Small intestine (tissue), 7 donors: ENCODE data around the gene MAP1B. TPM values are rescaled to one million over a fixed set of nuclear protein-coding genes. Genes with fewer than 3 reads are reported as not detected.

Source experiments
- DNase-seq, 2 donors: peaks; one replicate each; pipeline versions ENCODE4 v3.0.0 to v3.0.0-alpha.2; 2013
- FAIRE-seq: peaks from 2 replicates; lab custom pipeline; 2012; peaks lifted over from hg19 to GRCh38; lab: Jason Lieb, UNC
- H3K27ac ChIP-seq, 3 donors: one replicate each; pipeline ENCODE4 v1.5.1; 2013; ENCODE audit warnings: low read length in 2 of 3, mild to moderate bottlenecking in 2 of 3, control low read depth in 1 of 3, inconsistent platforms in 1 of 3, low read depth in 1 of 3, moderate library complexity in 1 of 3
- H3K27me3 ChIP-seq, 3 donors: one replicate each; pipeline ENCODE4 v1.6.1; 2013; ENCODE audit warnings: low read length in 3 of 3, inconsistent platforms in 1 of 3; ENCODE audit not compliant: control insufficient read depth in 3 of 3, insufficient read depth in 3 of 3
- H3K36me3 ChIP-seq, 3 donors: one replicate each; pipeline ENCODE4 v1.6.1; 2013; ENCODE audit warnings: low read length in 3 of 3, inconsistent platforms in 1 of 3, low read depth in 1 of 3, mild to moderate bottlenecking in 1 of 3, moderate library complexity in 1 of 3; ENCODE audit not compliant: control insufficient read depth in 3 of 3, insufficient read depth in 2 of 3
- H3K4me1 ChIP-seq, 3 donors: one replicate each; pipeline ENCODE4 v1.6.1; 2013; ENCODE audit warnings: low read length in 2 of 3, inconsistent platforms in 1 of 3, low read depth in 1 of 3, mild to moderate bottlenecking in 1 of 3, moderate library complexity in 1 of 3; ENCODE audit not compliant: control insufficient read depth in 3 of 3, insufficient read depth in 2 of 3
- H3K4me3 ChIP-seq, 3 donors: one replicate each; pipeline ENCODE4 v1.5.1; 2013; ENCODE audit warnings: low read length in 3 of 3, control low read depth in 1 of 3, inconsistent platforms in 1 of 3, low read depth in 1 of 3, mild to moderate bottlenecking in 1 of 3, moderate library complexity in 1 of 3
- H3K9me3 ChIP-seq, 2 donors: one replicate each; pipeline ENCODE4 v1.6.1; 2013; ENCODE audit warnings: low read depth in 1 of 2, low read length in 1 of 2; ENCODE audit not compliant: control insufficient read depth in 2 of 2, insufficient read depth in 1 of 2
- WGBS, 3 donors: extraction: QIAGEN DNeasy Blood & Tissue Kit; methylation state at CpG; one replicate each; pipeline ENCODE4 v1.1.7; 2013; 5-methylcytosine and 5-hydroxymethylcytosine counted together
- polyA plus RNA-seq, 4 donors: library from polyadenylated mRNA; stranded (reverse) in 3 of 4; unstranded in 1 of 4; fragments of 200-250 nt in 3 of 4; fragments of 120-200 nt in 1 of 4; gene quantifications; one replicate each; pipeline versions ENCODE4 v1.2.1 to v1.2.3, GENCODE V29; 2013
- donor health status: healthy with polysubstance abuse.
- donor health status: control.
- donor health status: control.
- donor health status: Bipolar disorder and iron deficiency.
- donor health status: healthy.

The MAP1B gene
- polyA plus RNA-seq, 4 donors = 0.45 to 7.4 (median 2.7) TPM

- WGBS, 3 donors = 65 to 73% (median 73%) methylated on average over 29 of the region's 29 CpGs
- Histone ChIP-seq H3K27ac (peak overlapping the region in 1 of 3 donors; percentile 28), H3K4me3 (no peak overlapping the region), H3K4me1 (no peaks in the 10 kb centered on the region), H3K27me3 (peaks cover 0 to 6% (median 0%) of the 10 kb centered on the region in 3 donors), H3K36me3 (peaks cover 0 to 8% (median 2%) of the 10 kb centered on the region in 3 donors), H3K9me3 (no peaks in the 10 kb centered on the region)
- FAIRE-seq (no peak), DNase-seq (no peak)
Observed at GRCh38 chr5:72179028-72179815, 71.9 kb downstream of the MAP1B start.

- DNase-seq = no peak
- H3K27me3 ChIP-seq = peaks cover 0 to 6% (median 0%) of the 10 kb centered on the region in 3 donors
- H3K9me3 ChIP-seq = no peaks in the 10 kb centered on the region
- no peak overlapping the region for H3K27ac ChIP-seq
- H3K4me1 ChIP-seq = no peaks in the 10 kb centered on the region
- peaks cover 0 to 8% (median 2%) of the 10 kb centered on the region in 3 donors for H3K36me3 ChIP-seq
- WGBS, 3 donors = 83 to 86% (median 85%) methylated on average over 11 of the region's 11 CpGs
- H3K4me3 ChIP-seq = no peak overlapping the region
- FAIRE-seq = no peak
Observed at GRCh38 chr5:72179816-72180440, 72.7 kb downstream of the MAP1B start.

- no peak for DNase-seq
- FAIRE-seq = no peak
- WGBS, 3 donors = 64 to 90% (median 79%) methylated on average over 4 of the region's 4 CpGs
- no peak overlapping the region for H3K27ac ChIP-seq
- no peak overlapping the region for H3K4me3 ChIP-seq
- peaks cover 0 to 6% (median 0%) of the 10 kb centered on the region in 3 donors for H3K27me3 ChIP-seq
- no peaks in the 10 kb centered on the region for H3K9me3 ChIP-seq
- H3K36me3 ChIP-seq = peaks cover 0 to 8% (median 2%) of the 10 kb centered on the region in 3 donors
- no peaks in the 10 kb centered on the region for H3K4me1 ChIP-seq
Observed at GRCh38 chr5:72180925-72181324, 73.7 kb downstream of the MAP1B start.

GRCh38 chr5:72182686-72183085, 75.4 kb downstream of the MAP1B start:
- Histone ChIP-seq H3K36me3 (peaks cover 0 to 3% (median 0%) of the 10 kb centered on the region in 3 donors), H3K27ac (no peak overlapping the region), H3K9me3 (no peaks in the 10 kb centered on the region), H3K4me1 (no peaks in the 10 kb centered on the region), H3K4me3 (no peak overlapping the region), H3K27me3 (peaks cover 0 to 6% (median 0%) of the 10 kb centered on the region in 3 donors)
- 90 to 95% (median 92%) methylated on average over 7 of the region's 7 CpGs for WGBS, 3 donors
- no peak for FAIRE-seq
- no peak for DNase-seq

- H3K4me1 ChIP-seq = no peaks in the 10 kb centered on the region
- peaks cover 0 to 6% (median 0%) of the 10 kb centered on the region in 3 donors for H3K27me3 ChIP-seq
- H3K36me3 ChIP-seq = peaks cover 0 to 3% (median 0%) of the 10 kb centered on the region in 3 donors
- H3K27ac ChIP-seq = no peak overlapping the region
- no peak overlapping the region for H3K4me3 ChIP-seq
- DNase-seq (no peak), FAIRE-seq (no peak)
- H3K9me3 ChIP-seq = no peaks in the 10 kb centered on the region
- WGBS, 3 donors = 82 to 85% (median 83%) methylated on average over 7 of the region's 7 CpGs
Observed at GRCh38 chr5:72183101-72183520, 75.8 kb downstream of the MAP1B start.

GRCh38 chr5:72184408-72184807, 77.1 kb downstream of the MAP1B start:
- DNase-seq (no peak), FAIRE-seq (no peak)
- Histone ChIP-seq H3K9me3 (no peaks in the 10 kb centered on the region), H3K27me3 (peaks cover 0 to 5% (median 0%) of the 10 kb centered on the region in 3 donors), H3K27ac (no peak overlapping the region), H3K36me3 (peaks cover 0 to 3% (median 0%) of the 10 kb centered on the region in 3 donors), H3K4me1 (no peaks in the 10 kb centered on the region), H3K4me3 (no peak overlapping the region)
- WGBS, 3 donors = 77 to 89% (median 85%) methylated on average over 3 of the region's 3 CpGs

- WGBS, 3 donors = 85 to 88% (median 86%) methylated on average over 10 of the region's 10 CpGs
- FAIRE-seq = no peak
- no peaks in the 10 kb centered on the region for H3K9me3 ChIP-seq
Observed at GRCh38 chr5:72185496-72186329, 78.4 kb downstream of the MAP1B start.

More at GRCh38 chr5:72185496-72186329, 78.4 kb downstream of the MAP1B start:
- H3K4me1 ChIP-seq = no peaks in the 10 kb centered on the region
- H3K36me3 ChIP-seq = peaks cover 0 to 3% (median 0%) of the 10 kb centered on the region in 3 donors
- H3K27ac ChIP-seq = no peak overlapping the region
- no peak overlapping the region for H3K4me3 ChIP-seq
- no peaks in the 10 kb centered on the region for H3K27me3 ChIP-seq
- no peak for DNase-seq
